Measurements from ENCODE around the gene HAPSTR1.
"Not testable (repeated sequence)": the region's sequence is repeated elsewhere in the genome, so short reads cannot be mapped to it uniquely, and the experiment has no call there.

The HAPSTR1 gene

DNA sequence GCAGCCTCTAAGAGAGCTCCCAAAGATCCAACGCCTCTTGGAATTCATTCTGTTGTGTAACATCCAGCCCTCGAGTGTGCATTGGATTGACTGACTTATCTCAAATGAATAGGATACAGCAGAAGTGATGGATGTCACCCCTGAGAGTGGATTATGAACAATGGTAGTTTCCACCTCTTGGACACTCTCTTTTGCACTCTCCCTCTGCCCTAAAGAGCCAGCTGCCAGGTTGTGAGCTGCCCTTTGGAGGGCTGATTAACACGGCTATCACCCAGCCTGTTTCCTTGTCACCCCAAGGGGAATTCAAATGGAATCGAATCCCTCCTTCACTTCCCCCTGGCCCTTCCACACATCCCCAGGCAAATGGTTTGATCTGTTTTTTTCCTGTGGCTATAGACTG is 21.2 kb upstream of the HAPSTR1 start:
- H3K4me3 ChIP-seq (ENCODE audit: low read length), result no peak overlapping the region
- TF ChIP-seq CTCF (IDR thresholded peaks at IDR 0.05; ENCODE audit: insufficient read depth, low read depth, low read length, missing control alignments), result no peak
- DNase-seq (ENCODE audit: low read depth), result no peak

- no peak for DNase-seq (ENCODE audit: low read depth)
- H3K4me3 ChIP-seq (ENCODE audit: low read length), result no peak overlapping the region
- TF ChIP-seq CTCF (IDR thresholded peaks at IDR 0.05; ENCODE audit: insufficient read depth, low read depth, low read length, missing control alignments), result no peak
Observed at GRCh38 chr16:9071377-9071776, 20.1 kb upstream of the HAPSTR1 start.

- DNase-seq (ENCODE audit: low read depth), result peak; percentile 94
- H3K4me3 ChIP-seq (ENCODE audit: low read length), result no peak overlapping the region
- TF ChIP-seq CTCF (IDR thresholded peaks at IDR 0.05; ENCODE audit: insufficient read depth, low read depth, low read length, missing control alignments), result no peak
Observed at GRCh38 chr16:9072806-9073341, 18.6 kb upstream of the HAPSTR1 start.

- no peak for DNase-seq (ENCODE audit: low read depth)
- TF ChIP-seq CTCF (IDR thresholded peaks at IDR 0.05; ENCODE audit: insufficient read depth, low read depth, low read length, missing control alignments), result no peak
Observed at GRCh38 chr16:9075299-9076071, 16.0 kb upstream of the HAPSTR1 start.

DNA sequence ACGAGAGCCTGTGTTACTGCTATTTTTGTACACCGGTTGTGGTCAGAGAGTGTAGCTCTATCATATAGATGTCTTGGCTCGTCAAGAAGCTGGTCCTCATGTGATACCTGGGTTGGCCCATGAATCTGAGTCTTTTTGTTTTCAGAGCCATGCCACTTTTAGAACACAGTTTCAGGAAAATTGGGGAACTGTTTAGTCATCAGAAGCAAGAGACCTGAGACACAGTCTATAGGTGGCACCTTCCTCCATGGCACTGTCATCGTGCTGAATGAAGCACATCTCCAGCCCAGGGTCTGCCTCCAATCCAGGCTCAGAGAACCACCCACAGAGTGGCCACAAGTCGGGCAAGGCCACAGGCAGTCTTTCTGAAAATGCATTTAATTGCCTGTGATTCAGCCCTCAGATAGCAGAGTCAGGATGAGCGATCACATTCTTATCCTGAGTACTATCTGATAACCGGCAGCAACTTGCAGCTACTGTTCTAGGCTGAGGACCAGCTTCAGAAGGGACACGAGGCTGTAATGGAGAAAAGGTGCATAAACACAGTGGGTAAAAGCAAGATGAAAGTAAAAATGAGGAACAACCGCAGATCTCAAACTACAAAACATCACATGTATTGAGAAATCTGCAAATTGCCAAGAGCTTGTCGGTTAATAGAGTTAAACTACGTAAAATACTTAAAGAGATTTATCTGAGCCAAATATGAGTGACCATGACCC is 14.2 kb upstream of the HAPSTR1 start:
- H3K4me3 ChIP-seq (ENCODE audit: low read length), result no peak overlapping the region
- peak; percentile 88 for DNase-seq (ENCODE audit: low read depth)
- TF ChIP-seq CTCF (IDR thresholded peaks at IDR 0.05; ENCODE audit: insufficient read depth, low read depth, low read length, missing control alignments), result no peak

More at GRCh38 chr16:9075299-9076071, 16.0 kb upstream of the HAPSTR1 start:
- no peak overlapping the region for H3K4me3 ChIP-seq (ENCODE audit: low read length)

GRCh38 chr16:9078467-9079429 is 12.7 kb upstream of the HAPSTR1 start:
- H3K4me3 ChIP-seq (ENCODE audit: low read length), result not testable (repeated sequence)
- DNase-seq (ENCODE audit: low read depth), result peak; percentile 94
